GM12864 (cell line): Measurements from ENCODE around the gene CCDC142.
A peak's percentile ranks its signal among the peaks of the same experiment; 100 is the strongest.

ENCODE experiments used
- DNase-seq: peaks from one replicate; pipeline ENCODE4 v3.0.0-alpha.2; 2011; ENCODE audit warnings: low read depth
- H3K4me3 ChIP-seq: 2 replicates; pipeline ENCODE4 v1.5.1; 2011; ENCODE audit warnings: mild to moderate bottlenecking, low read depth, low read length, control low read depth
- TF ChIP-seq, protein P1 (sequence below): IDR thresholded peaks from 2 replicates; pipeline ENCODE4 v1.5.1; 2011; ENCODE audit warnings: low read depth, mild to moderate bottlenecking, moderate library complexity, low read length, control low read depth, inconsistent platforms; ENCODE audit errors: missing control alignments

Gene CCDC142

DNA sequence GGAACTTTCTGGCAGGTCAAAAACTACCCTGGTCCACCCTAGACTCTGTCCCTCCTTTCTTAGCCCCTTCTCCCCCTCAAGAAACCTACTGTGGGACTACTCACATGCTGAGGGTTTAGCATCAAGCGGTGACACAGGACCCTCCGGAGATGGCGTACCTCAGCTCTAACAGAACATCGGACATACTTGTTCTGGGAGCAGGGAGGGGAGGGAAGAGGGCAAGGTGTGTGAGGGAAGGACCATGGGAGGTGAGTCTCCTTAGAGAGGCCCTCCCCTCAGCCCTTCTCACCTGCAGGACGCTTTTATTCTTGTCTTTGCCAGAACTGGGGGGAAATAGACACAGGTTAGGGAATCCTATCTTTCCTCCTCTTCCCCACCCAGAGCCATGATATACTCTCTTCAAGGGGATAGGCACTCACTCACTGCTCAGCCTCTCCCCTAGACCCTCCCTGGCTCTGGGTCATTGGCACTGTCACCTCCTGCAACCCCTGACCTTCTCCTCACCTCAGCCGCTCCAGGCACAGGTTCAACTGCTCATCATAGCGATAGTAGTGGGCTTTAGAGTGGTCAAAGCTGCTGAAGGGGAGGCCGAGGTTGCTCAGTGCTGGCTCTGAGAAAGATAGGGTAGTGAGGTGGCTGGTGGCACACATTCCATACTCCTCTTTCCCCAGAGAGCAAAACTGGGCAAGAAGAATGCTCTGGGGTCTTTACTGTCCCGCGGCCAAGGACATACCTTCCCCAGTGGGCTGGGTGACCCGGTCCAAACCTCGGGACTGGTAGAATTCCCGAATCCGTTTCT lies 22.8 kb upstream of the CCDC142 start:
- H3K4me3 ChIP-seq = no peak overlapping the region
- no peak for DNase-seq
- TF ChIP-seq, protein P1, sequence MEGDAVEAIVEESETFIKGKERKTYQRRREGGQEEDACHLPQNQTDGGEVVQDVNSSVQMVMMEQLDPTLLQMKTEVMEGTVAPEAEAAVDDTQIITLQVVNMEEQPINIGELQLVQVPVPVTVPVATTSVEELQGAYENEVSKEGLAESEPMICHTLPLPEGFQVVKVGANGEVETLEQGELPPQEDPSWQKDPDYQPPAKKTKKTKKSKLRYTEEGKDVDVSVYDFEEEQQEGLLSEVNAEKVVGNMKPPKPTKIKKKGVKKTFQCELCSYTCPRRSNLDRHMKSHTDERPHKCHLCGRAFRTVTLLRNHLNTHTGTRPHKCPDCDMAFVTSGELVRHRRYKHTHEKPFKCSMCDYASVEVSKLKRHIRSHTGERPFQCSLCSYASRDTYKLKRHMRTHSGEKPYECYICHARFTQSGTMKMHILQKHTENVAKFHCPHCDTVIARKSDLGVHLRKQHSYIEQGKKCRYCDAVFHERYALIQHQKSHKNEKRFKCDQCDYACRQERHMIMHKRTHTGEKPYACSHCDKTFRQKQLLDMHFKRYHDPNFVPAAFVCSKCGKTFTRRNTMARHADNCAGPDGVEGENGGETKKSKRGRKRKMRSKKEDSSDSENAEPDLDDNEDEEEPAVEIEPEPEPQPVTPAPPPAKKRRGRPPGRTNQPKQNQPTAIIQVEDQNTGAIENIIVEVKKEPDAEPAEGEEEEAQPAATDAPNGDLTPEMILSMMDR = no peak

DNA sequence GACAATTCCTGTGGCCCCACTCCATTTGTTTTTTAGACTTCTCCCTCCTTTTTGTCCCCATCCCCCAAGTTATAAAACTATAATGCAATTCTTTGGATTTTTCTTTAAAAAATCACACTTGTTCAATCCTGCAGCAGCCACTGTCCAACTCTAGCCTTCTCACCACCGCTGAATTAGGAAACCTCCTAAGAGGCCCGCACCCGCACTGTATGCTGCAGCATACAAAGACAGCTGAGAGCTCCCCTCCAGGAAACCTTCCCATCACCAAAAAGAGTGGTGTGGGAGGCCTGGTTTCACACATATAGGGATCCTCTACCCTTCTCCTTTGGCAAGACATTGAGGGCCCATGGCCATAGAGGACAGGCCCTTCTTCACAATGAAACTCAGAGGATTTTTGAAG lies 21.8 kb upstream of the CCDC142 start:
- H3K4me3 ChIP-seq = no peak overlapping the region
- TF ChIP-seq, protein P1 = no peak
- no peak for DNase-seq

DNA sequence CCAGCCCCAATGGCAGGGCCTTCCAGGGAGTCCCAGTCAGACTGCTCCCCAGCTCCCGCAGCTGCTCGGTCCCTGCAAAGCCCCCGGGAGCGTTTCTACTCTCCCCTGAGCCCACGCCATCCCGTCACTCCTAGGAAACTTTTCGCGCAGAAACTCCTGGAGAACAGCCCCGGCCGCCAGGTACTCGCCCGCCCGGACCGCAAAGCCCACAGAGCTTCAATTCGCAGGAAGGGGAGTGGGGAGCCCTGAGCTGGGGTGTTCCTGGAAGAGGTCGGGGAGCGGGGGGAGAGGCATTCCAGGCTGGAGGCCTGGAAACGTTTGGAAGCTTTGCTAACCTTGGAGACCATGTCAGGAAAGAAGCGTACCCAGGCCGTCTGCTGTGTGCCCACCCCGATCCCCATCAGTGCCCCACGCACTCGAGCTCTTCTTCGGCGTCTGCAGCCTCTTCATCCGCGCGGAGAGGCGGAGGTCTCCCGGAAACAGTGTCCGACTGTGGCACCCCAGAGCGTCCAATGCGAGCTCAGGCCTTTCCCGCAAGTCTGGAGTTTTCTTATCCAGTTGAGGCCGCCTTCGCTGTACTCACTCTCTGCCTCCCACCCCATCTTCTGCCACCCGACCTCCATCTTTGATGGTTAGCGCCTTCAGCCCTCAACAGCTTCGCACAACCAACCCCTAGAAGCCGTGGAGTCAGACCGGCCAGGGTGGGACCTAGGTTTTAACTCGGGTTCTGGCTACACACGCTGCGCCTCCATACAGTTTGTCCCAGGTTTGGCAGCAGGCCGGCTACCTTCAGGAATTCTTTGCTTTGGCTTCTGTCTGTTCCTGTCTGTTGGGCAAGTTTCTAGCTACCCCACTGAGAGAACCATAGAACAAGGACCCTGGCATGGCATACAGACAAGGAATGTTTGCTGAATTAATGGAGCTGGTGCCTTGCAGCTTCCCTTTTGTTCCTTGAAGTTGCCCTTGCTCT lies 21.0 kb upstream of the CCDC142 start:
- no peak for DNase-seq
- peak overlapping the region; percentile 55 for H3K4me3 ChIP-seq
- TF ChIP-seq, protein P1 = no peak

DNA sequence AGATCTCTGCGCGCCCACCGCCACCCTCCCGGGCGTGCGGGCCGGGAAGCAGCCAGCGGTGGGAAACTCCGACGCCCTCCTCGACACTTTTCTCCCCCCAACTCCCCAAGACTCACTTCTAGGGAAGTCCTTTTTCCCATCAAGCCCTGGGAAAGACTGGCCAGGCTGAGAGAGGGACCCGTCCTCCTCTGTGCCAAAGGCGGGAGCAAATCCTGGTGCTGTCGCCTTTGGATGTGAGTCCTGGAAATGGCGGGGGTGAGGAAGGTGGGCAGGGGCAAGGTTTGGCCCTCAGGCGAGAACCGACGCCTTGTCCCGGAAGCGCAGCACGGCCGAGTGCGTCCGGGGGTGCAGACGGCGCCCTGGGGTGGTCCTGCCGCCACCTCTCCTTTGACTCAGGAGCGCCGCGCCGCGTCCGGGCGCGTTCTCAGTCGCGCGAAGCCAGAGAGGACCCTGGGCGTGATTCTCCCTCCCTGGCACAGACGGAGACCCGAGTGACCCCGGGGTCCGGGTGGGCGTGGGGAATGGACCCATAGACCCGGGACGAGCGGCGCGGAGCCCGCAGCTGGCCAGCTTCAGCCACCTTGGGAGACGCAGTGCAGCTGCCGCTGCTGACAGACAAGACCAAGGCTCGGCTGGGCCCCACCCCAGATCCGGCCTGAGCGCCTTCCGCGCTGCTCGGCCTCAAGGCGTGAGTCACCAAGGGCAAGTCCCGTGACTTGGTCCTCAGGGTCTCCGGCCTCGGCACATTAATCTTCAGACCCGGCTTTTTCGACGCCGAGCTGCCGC lies 20.1 kb upstream of the CCDC142 start:
- no peak for DNase-seq
- TF ChIP-seq, protein P1 = peak; percentile 43
- H3K4me3 ChIP-seq = peak overlapping the region; percentile 55

DNA sequence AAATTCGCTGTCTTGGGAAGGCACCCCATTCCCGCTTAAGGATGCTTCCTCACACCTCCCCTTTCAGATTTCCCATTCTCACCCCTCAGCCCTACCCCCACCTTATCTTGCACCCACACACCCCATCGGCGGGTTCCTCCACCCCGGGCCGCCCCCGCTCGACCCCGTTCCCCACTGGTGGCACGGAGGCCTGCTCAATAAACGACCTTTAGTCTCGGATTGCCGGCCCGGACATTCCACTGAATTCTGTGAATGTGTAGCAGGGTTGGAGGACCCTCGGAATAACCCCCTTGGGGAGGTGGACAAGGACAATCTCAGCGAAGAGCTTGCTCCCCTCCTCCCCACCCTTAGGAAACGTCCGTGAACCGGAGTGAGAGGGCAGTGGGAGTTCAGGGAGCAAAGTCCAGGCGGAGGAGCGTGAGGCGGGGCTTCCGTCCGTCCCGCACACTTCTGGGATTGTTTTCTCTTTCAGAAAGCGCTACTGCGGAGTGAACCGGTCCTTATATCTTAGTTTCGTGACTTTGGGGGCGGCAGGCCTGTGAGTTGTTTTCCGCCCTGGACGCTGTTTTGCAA lies 19.4 kb upstream of the CCDC142 start:
- TF ChIP-seq, protein P1 = no peak
- H3K4me3 ChIP-seq = peak overlapping the region; percentile 55
- DNase-seq = no peak

DNA sequence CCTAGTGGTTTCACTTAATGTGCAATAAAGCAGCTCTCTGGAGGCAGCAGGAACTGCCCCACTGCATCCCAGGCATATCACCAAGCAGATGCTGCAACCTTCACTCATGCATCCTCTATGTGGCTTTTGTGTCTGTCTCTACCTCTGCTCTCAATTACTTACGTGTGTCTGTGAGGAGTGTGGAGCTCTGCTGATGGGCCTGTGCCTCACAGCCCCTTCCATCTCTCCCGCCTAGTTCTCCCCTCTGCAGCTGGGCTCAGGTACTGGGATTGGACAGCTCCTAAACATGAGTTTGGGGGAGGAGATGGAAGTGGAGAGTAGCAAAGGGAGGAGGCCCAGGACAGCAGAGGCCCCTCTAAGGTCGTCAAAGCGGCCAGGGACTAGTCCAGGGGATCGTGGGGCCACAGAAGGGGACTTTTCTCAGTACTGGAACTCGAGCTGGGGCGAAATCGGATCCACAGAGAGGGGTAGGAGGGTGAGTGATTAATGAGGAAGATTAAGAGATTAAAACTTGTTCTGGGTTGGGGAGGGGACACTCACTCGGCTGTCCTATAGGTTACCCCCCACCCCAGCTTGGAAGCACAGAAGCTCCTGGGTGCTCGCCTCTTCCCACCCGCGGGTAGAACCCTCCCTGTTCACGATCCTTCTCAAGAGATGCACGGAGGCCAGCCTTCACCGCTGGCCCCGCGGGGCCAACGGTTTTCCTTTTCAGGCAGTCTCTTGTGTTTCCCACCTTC lies 18.7 kb upstream of the CCDC142 start:
- no peak overlapping the region for H3K4me3 ChIP-seq
- TF ChIP-seq, protein P1 = no peak
- DNase-seq = no peak
